Panc1 (cell line): Measurements from ENCODE around the gene FAM163A. TPM values are rescaled to one million over a fixed set of nuclear protein-coding genes. Genes with fewer than 3 reads are reported as not detected.

Experiments used
- ATAC-seq: fragments of 200-7000 bp; cut with Tn5 transposase; 2 replicates; pipeline ENCODE4 v1.9.1; 2020; ENCODE audit warnings: mild to moderate bottlenecking, moderate library complexity
- BruUV-seq: library from RNA; stranded (reverse); fragments of 400-500 nt; replicated peaks from 2 replicates; lab custom pipeline; 2021; lab: Mats Ljungman, UMichigan
- CTCF ChIA-PET: fragments of 300-600 bp; sonication (Branson Sonifier 250); formaldehyde crosslinking; loops from one replicate; lab custom pipeline; 2022; ENCODE audit warnings: antibody characterized with exemption; lab: Charles Lee
- POLR2A ChIA-PET: fragments of 300-600 bp; sonication (Branson Sonifier 250); formaldehyde crosslinking; loops from one replicate; lab custom pipeline; 2022; ENCODE audit warnings: antibody characterized with exemption; lab: Charles Lee
- DNase-seq: peaks from one replicate; pipeline ENCODE4 v3.0.0-alpha.2; 2010; ENCODE audit warnings: low read depth, low spot score
- H3K27ac ChIP-seq: 2 replicates; pipeline ENCODE4 v1.5.1; 2011; ENCODE audit warnings: mild to moderate bottlenecking, low read length, inconsistent platforms
- H3K27me3 ChIP-seq: fragments of 200-500 bp; sonication (Bioruptor generic); 2 replicates; pipeline ENCODE4 v1.6.0; 2014; ENCODE audit warnings: low read length, inconsistent platforms; ENCODE audit not compliant: control insufficient read depth, insufficient read depth
- H3K36me3 ChIP-seq: fragments of 200-500 bp; sonication (Bioruptor generic); 2 replicates; pipeline ENCODE4 v1.5.1; 2014; ENCODE audit warnings: inconsistent platforms, mild to moderate bottlenecking, low read length, moderate library complexity; ENCODE audit not compliant: control insufficient read depth, insufficient read depth
- H3K4me1 ChIP-seq: 2 replicates; pipeline ENCODE4 v1.5.1; 2011; ENCODE audit warnings: inconsistent platforms, mild to moderate bottlenecking, low read length, moderate library complexity; ENCODE audit not compliant: control insufficient read depth, insufficient read depth
- H3K4me3 ChIP-seq, 2 experiments: 2 replicates each; pipeline ENCODE4 v1.5.1; 2011 to 2012; ENCODE audit warnings: low read depth in 2 of 2, low read length in 2 of 2, mild to moderate bottlenecking in 2 of 2, inconsistent platforms in 1 of 2, moderate library complexity in 1 of 2
- H3K9me3 ChIP-seq: fragments of 200-500 bp; sonication (Bioruptor generic); 2 replicates; pipeline ENCODE4 v1.5.1; 2014; ENCODE audit warnings: low read depth, mild to moderate bottlenecking, inconsistent platforms, low read length, moderate library complexity; ENCODE audit not compliant: control insufficient read depth, insufficient read depth
- POLR2AphosphoS5 ChIP-seq: IDR thresholded peaks from 2 replicates; pipeline ENCODE4 v1.6.1; 2012; ENCODE audit warnings: mild to moderate bottlenecking, low read depth, low read length, moderate library complexity
- SIN3A ChIP-seq: IDR thresholded peaks from 2 replicates; pipeline ENCODE4 v1.6.1; 2012; ENCODE audit warnings: low read depth, mild to moderate bottlenecking, low read length, moderate library complexity, borderline replicate concordance; ENCODE audit not compliant: insufficient read depth
- TCF7L2 ChIP-seq: IDR thresholded peaks from 2 replicates; pipeline ENCODE4 v1.6.1; 2011; ENCODE audit warnings: mild to moderate bottlenecking, low read depth, low read length, inconsistent platforms
- in situ Hi-C: cut with HindIII; loops from 2 replicates; pipeline ENCODE4 v1.10.0; 2016; ENCODE audit warnings: low sequenced_read_pairs, low pct_unique_long_range_greater_than_20kb
- intact Hi-C: fragments of 100-400 bp; cut with micrococcal nuclease; formaldehyde crosslinking; loops from one replicate; pipeline ENCODE4 v1.10.0; 2022; ENCODE audit not compliant: unreplicated experiment
- total RNA-seq: library from RNA; stranded (reverse); gene quantifications from one replicate; pipeline ENCODE4 v1.2.1, GENCODE V29; 2021; ENCODE audit not compliant: unreplicated experiment
- TF ChIP-seq, protein P1 (sequence below), 2 experiments: IDR thresholded peaks; 2 replicates each; pipeline ENCODE4 v1.6.1; 2011 to 2012; ENCODE audit warnings: low read depth in 2 of 2, control low read depth in 1 of 2, low read length in 1 of 2, mild to moderate bottlenecking in 1 of 2, moderate library complexity in 1 of 2; ENCODE audit not compliant: insufficient read depth in 1 of 2
- TF ChIP-seq, protein P2 (sequence below): fragments of 450-650 bp; IDR thresholded peaks from 2 replicates; pipeline ENCODE4 v1.5.1; 2017; ENCODE audit warnings: mild to moderate bottlenecking

FAM163A gene
- total RNA-seq, 1 experiment from 2014 or later, result not detected

DNA sequence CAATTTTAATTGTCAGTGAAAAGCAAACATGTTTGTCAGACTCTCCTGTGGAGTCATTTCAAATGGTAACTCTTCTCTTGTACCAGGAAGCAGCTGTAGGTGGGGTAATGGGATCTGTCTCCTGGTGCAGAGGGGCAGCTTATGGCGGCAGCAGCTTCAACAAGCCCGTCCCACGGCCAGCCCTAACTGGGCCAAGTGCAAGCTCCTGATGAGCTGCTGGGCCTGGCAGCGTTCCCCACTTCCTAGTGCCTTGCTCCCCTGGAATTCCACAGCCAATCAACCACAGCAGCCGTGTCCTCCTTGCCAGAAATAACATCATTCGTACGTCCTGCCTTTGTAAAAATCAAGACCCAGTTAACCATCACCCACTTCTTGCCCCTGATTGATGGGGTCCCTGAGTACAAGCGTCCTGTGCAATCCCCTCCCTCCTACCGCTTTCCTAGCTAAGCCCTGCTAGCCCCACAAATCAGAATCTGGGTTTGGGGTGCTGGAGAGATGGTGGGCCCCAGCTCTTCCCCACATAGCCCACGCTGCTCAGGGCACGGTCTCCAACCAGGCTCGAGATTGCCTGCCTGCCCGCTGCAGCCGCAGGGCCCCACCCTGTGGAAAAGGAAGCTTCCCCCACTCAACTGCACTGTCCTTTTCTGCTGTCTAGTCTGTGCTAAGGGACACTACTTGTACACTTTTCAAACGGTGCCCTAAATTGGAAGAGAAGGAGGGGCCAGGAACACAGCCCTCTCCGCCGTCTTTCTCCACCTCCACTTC, 73.3 kb downstream of the FAM163A start:
- intact Hi-C loops (loop anchor here (10.0 kb wide), 1 partner anchor 222 kb away; the partner anchor contains the start of gene TDRD5), in situ Hi-C loops (no loop called here)
- Histone ChIP-seq H3K9me3 (no peaks in the 10 kb centered on the region), H3K36me3 (no peaks in the 10 kb centered on the region), H3K27ac (no peak overlapping the region), H3K27me3 (0 out of 2 replicates have a peak, but pooled peaks cover 2% of the 10 kb centered on the region), H3K4me3 (no peak overlapping the region), H3K4me1 (peaks cover 12% of the 10 kb centered on the region; the same call in 1 of the 2 replicates)
- TF ChIP-seq SIN3A (no peak), POLR2AphosphoS5 (no peak)
- POLR2A ChIA-PET, result no interaction called here
- ATAC-seq (no peak), DNase-seq (no peak)
- no TSS peak for BruUV-seq
- CTCF ChIA-PET, result interaction anchor here (0.6 kb wide), 1 partner anchor 176 kb away, joined by 6 read pairs; no protein-coding TSS in a partner anchor

DNA sequence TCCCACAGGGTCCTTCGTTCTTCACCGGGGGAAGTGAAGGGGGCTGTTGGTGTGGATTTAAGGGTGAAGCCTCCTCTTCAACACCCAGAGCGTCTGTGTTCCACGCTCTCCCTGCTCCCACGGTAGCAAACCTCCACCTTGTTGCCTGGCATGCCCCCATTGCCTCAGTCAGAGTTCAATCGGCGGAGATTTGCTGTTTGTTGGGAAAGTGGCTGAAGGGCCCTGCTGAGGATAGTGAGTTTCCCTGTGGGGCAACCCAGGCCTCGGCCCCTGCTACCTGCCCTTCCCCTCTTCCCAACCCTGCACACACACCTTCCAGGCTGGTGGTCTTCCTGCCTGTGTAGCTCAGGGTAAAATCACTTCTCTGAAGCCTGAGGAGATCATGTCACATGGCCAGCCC, 74.0 kb downstream of the FAM163A start:
- TF ChIP-seq, protein P1, sequence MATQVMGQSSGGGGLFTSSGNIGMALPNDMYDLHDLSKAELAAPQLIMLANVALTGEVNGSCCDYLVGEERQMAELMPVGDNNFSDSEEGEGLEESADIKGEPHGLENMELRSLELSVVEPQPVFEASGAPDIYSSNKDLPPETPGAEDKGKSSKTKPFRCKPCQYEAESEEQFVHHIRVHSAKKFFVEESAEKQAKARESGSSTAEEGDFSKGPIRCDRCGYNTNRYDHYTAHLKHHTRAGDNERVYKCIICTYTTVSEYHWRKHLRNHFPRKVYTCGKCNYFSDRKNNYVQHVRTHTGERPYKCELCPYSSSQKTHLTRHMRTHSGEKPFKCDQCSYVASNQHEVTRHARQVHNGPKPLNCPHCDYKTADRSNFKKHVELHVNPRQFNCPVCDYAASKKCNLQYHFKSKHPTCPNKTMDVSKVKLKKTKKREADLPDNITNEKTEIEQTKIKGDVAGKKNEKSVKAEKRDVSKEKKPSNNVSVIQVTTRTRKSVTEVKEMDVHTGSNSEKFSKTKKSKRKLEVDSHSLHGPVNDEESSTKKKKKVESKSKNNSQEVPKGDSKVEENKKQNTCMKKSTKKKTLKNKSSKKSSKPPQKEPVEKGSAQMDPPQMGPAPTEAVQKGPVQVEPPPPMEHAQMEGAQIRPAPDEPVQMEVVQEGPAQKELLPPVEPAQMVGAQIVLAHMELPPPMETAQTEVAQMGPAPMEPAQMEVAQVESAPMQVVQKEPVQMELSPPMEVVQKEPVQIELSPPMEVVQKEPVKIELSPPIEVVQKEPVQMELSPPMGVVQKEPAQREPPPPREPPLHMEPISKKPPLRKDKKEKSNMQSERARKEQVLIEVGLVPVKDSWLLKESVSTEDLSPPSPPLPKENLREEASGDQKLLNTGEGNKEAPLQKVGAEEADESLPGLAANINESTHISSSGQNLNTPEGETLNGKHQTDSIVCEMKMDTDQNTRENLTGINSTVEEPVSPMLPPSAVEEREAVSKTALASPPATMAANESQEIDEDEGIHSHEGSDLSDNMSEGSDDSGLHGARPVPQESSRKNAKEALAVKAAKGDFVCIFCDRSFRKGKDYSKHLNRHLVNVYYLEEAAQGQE (IDR thresholded peaks at IDR 0.05; ENCODE audit: insufficient read depth in 1 of 2, low read depth in 2 of 2, low read length in 1 of 2), result no peak
- TF ChIP-seq TCF7L2 (no peak), SIN3A (no peak), POLR2AphosphoS5 (no peak)
- TF ChIP-seq, protein P2, sequence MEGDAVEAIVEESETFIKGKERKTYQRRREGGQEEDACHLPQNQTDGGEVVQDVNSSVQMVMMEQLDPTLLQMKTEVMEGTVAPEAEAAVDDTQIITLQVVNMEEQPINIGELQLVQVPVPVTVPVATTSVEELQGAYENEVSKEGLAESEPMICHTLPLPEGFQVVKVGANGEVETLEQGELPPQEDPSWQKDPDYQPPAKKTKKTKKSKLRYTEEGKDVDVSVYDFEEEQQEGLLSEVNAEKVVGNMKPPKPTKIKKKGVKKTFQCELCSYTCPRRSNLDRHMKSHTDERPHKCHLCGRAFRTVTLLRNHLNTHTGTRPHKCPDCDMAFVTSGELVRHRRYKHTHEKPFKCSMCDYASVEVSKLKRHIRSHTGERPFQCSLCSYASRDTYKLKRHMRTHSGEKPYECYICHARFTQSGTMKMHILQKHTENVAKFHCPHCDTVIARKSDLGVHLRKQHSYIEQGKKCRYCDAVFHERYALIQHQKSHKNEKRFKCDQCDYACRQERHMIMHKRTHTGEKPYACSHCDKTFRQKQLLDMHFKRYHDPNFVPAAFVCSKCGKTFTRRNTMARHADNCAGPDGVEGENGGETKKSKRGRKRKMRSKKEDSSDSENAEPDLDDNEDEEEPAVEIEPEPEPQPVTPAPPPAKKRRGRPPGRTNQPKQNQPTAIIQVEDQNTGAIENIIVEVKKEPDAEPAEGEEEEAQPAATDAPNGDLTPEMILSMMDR, result no peak
- in situ Hi-C loops (no loop called here), intact Hi-C loops (loop anchor here (10.0 kb wide), 1 partner anchor 222 kb away; the partner anchor contains the start of gene TDRD5)
- DNase-seq, result no peak
- H3K4me3 ChIP-seq, result no peak overlapping the region
- POLR2A ChIA-PET, result no interaction called here
- no peaks in the 10 kb centered on the region for H3K9me3 ChIP-seq
- no peaks in the 10 kb centered on the region for H3K36me3 ChIP-seq
- CTCF ChIA-PET, result no interaction called here
- no peak overlapping the region for H3K27ac ChIP-seq
- H3K4me1 ChIP-seq, result peaks cover 12% of the 10 kb centered on the region; the same call in 1 of the 2 replicates
- no peaks in the 10 kb centered on the region for H3K27me3 ChIP-seq
- no peak for ATAC-seq
- BruUV-seq, result no TSS peak
